Fibroblast of the aortic adventitia (primary cell): ENCODE results near the gene KMT5C. TPM values are rescaled to one million over a fixed set of nuclear protein-coding genes. Genes with fewer than 3 reads are reported as not detected.

Source experiments
- DNase-seq: peaks from one replicate; pipeline ENCODE4 v3.0.0-alpha.2; 2010; ENCODE audit warnings: low read depth
- H3K4me3 ChIP-seq: 2 replicates; pipeline ENCODE4 v1.5.1; 2011; ENCODE audit warnings: low read depth, mild to moderate bottlenecking, control low read depth, low read length, moderate library complexity
- total RNA-seq: library from RNA; depleted of rRNA; stranded (reverse); fragments of >200 nt; gene quantifications from 2 replicates; pipeline ENCODE4 v1.2.3, GENCODE V29; 2012; ENCODE audit warnings: low replicate concordance
- TF ChIP-seq, protein P1 (sequence below): IDR thresholded peaks from 2 replicates; pipeline ENCODE4 v1.5.1; 2011; ENCODE audit warnings: mild to moderate bottlenecking, low read length, control low read depth, inconsistent platforms; ENCODE audit not compliant: insufficient read depth

Gene KMT5C
- total RNA-seq, 1 donor: 6.7 TPM

GRCh38 chr19:55339889-55340783 is 460 bp downstream of the KMT5C start:
- peak overlapping the region; percentile 87 for H3K4me3 ChIP-seq
- TF ChIP-seq, protein P1, sequence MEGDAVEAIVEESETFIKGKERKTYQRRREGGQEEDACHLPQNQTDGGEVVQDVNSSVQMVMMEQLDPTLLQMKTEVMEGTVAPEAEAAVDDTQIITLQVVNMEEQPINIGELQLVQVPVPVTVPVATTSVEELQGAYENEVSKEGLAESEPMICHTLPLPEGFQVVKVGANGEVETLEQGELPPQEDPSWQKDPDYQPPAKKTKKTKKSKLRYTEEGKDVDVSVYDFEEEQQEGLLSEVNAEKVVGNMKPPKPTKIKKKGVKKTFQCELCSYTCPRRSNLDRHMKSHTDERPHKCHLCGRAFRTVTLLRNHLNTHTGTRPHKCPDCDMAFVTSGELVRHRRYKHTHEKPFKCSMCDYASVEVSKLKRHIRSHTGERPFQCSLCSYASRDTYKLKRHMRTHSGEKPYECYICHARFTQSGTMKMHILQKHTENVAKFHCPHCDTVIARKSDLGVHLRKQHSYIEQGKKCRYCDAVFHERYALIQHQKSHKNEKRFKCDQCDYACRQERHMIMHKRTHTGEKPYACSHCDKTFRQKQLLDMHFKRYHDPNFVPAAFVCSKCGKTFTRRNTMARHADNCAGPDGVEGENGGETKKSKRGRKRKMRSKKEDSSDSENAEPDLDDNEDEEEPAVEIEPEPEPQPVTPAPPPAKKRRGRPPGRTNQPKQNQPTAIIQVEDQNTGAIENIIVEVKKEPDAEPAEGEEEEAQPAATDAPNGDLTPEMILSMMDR: no peak
- DNase-seq: no peak

GRCh38 chr19:55340784-55341147 is 1.1 kb downstream of the KMT5C start:
- DNase-seq: no peak
- TF ChIP-seq, protein P1: no peak
- peak overlapping the region; percentile 87 for H3K4me3 ChIP-seq

- peak; percentile 47 for DNase-seq
- peak overlapping the region; percentile 87 for H3K4me3 ChIP-seq
- TF ChIP-seq, protein P1: no peak
Measured at GRCh38 chr19:55341171-55341588, 1.5 kb downstream of the KMT5C start.

GRCh38 chr19:55341595-55342531 is 2.2 kb downstream of the KMT5C start:
- TF ChIP-seq, protein P1: no peak

DNA sequence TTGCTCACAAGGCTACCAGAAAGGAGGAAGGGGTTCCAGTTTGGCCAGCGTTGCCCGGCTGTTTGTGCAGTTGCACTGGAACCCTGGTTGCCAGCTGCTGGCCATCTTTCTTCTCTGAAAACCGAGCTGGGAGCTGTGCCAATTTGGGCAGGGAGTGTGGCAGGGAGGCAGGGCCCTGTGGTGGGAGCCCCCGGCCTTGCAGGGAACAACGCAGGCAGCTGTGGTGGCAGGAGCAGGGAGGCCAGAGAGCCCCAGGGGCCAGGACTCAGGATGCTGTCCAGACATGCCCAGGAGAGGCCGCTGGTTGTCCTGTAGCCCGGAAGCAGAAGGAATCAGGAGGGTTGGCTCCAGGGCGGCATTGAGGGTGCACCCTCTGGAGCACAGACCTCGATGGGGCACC is 4.8 kb downstream of the KMT5C start:
- H3K4me3 ChIP-seq: no peak overlapping the region
- TF ChIP-seq, protein P1: no peak
- no peak for DNase-seq

More at GRCh38 chr19:55341595-55342531, 2.2 kb downstream of the KMT5C start:
- H3K4me3 ChIP-seq: peak overlapping the region; percentile 46
- no peak for DNase-seq

DNA sequence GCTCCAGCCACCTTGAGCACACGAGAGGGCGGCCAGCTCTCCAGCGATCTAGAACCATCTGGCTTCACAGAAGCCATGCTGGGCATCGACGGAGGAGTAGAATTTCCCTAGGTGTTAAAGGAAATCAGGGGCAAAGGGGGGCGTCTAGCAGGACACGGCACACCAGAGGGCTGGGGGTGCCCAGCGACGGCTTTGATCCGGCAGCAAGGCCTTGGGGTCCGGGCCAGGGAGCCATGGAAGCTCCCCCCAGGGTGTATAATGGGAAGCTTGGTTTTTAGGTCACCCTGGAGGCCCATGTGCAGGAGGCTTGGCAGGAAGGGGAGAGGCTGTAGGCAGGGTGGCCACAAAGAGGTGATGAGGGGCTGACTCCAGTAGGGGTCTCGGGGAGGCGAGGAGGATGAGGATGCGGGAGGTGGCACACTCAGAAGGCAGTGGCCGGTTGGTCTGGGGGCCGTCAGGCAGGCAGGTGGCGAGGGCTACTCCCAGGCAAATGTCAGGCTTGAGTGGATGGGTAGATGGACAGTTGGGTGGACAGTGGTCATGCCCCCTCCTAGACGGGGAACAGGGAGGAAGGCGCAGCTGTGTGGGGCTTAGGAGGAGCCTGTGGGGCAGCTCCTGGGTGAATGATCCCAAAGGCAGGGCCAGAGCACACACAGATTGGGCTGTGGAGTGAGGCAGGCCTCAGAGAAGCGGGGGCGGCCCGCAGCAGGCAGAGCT is 5.6 kb downstream of the KMT5C start:
- H3K4me3 ChIP-seq: no peak overlapping the region
- no peak for DNase-seq
- TF ChIP-seq, protein P1: no peak
